Skin epidermis (tissue), 12 donors: ENCODE results near the gene STRAP.
"Not testable (repeated sequence)": the region's sequence is repeated elsewhere in the genome, so short reads cannot be mapped to it uniquely, and the experiment has no call there.

Experiments used
- H3K27ac ChIP-seq, 21 experiments: fragments of 200-600 bp; sonication (generic) in 11 of 21; one replicate each; pipeline ENCODE4 v1.5.0; 2020; ENCODE audit warnings: mild to moderate bottlenecking in 3 of 21, inconsistent platforms in 2 of 21, moderate library complexity in 2 of 21
- H3K4me3 ChIP-seq, 7 experiments: fragments of 200-600 bp; sonication (generic) in 2 of 7; one replicate each; pipeline ENCODE4 v1.5.0; 2020; ENCODE audit warnings: inconsistent platforms in 2 of 7, mild to moderate bottlenecking in 2 of 7, moderate library complexity in 1 of 7

Gene STRAP

DNA sequence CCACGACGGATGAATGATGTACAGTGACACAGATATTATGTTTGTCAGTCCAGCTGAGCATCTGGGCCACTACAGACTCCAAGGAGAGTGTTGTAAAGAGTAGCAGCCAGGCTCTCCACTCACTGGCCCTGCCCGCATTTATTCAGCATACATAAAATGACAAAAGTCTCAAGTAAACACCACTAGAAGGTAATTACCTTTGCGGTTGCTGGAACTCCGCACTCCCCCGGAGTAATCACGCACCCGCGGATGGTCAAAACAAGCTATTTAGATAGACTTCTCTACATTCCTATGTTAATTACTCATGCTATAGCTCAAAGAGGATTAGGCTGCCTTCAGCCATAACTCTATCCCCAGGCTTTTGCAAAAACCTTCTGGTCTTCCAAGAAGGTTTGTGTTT is 18.8 kb upstream of the STRAP start:
- Histone ChIP-seq H3K4me3 (no peak overlapping the region), H3K27ac (no peak overlapping the region)

DNA sequence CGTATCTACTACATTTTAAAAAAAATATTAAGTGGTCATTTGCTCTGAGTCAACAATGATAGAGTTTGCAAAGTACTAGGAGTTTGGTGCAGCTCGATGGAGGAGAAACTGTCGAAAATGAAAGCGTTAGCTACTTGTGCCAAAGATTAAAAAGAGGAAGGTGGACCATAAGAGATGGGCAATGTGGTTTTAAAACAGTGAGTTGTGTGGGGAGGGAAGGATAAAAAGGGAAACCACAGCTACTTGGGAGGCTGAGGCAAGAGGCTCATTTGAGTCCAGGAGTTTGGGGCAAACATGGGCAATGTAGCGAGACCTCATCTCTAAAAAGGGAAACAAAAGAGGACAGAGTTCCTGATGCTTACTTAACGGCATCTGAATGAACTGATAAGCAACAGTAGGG is 18.2 kb upstream of the STRAP start:
- H3K4me3 ChIP-seq: no peak overlapping the region
- H3K27ac ChIP-seq: no peak overlapping the region

DNA sequence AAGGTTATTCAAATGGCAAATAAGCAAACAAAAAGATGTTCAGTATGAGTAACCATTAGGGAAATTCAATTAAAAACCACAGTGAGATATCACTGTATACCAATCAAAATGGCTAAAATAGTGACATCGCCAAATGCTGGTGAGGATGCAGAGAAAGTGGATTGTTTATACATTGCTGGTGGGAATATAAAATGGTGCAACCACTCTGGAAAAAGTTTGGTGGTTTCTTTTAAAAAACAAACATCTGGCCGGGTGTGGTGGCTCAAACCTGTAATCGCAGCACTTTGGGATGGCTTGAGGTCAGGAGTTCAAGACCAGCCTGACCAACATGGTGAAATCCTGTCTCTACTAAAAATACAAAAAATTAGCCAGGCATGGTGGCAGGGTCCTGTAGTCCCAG is 14.0 kb upstream of the STRAP start:
- Histone ChIP-seq H3K4me3 (no peak overlapping the region), H3K27ac (no peak overlapping the region)

DNA sequence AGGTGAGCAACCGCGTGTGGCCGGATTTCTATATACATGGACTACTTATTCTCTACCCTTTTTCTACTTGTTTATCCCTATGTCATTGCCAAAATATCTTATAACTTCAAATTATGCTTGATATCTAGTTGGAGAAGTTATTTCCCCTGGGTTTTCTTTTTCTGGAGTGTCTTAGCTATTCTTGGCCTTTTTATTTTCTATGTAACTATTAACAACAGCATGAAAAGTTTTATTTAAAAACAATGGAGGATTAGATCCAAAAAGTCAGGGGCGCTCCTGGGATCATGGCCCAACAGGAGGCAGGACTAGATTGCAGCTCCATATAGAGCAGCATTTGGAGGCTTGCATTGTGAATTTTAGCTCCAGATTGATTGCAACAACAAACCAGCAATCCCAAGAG is 8.6 kb upstream of the STRAP start:
- Histone ChIP-seq H3K4me3 (no peak overlapping the region), H3K27ac (no peak overlapping the region)

DNA sequence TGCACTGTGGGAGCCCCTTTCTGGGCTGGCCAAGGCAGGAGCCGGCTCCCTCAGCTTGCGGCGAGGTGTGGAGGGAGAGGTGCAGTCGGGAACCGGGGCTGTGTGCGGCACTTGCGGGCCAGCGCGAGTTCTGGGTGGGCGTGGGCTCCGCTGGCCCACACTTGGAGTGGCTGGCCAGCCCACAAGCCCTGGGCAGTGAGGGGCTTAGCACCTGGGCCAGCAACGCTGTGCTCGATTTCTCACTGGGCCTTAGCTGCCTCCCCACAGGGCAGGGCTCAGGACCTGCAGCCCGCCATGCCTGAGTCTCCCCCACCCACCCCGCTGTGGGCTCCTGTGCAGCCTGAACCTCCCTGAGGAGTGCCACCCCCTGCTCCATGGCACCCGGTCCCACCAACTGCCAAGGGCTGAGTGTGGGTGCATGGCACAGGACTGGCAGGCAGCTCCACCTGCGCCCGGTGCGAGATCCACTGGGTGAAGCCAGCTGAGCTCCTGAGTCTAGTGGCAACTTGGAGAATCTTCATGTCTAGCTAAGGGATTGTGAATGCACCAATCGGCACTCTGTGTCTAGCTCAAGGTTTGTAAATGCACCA is 7.5 kb upstream of the STRAP start:
- not testable (repeated sequence) for H3K4me3 ChIP-seq, H3K27ac ChIP-seq

DNA sequence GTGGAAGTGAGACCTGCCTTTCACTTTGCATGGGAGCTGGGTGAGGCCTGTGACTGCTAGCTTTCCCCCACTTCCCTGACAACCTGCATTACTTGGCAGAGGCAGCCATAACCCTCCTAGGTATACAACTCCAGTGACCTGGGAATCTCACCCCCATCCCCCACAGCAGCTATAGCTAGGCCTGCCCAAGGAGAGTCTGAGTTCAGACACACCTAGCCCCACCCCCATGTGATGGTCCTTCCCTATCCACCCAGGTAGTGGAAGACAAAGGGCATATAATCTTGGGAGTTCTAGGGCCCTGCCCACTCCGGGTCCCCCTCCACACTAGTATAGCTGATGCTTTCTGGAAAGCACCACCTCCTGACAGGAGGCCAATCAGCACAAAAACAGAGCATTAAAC is 6.3 kb upstream of the STRAP start:
- H3K27ac ChIP-seq: no peak overlapping the region
- no peak overlapping the region for H3K4me3 ChIP-seq

DNA sequence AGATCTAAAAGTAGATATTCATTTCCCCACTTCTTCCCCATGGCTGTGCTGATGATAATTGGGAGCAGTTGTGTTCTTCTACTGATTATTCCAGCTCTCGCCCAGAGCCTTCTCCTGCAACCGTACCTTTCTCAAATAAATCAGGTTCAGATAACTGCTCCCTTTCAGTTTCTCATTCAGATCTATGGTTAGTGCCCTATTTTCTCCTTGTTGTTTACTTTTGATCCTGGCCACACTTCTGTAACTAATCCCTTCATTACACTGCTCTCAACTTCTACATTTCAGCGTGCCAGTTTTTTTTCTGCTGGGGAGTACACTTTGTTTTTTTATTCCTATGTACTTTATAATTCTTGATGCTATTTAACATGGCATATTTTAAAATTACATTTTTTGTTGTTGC is 2.8 kb upstream of the STRAP start:
- no peak overlapping the region for H3K4me3 ChIP-seq

DNA sequence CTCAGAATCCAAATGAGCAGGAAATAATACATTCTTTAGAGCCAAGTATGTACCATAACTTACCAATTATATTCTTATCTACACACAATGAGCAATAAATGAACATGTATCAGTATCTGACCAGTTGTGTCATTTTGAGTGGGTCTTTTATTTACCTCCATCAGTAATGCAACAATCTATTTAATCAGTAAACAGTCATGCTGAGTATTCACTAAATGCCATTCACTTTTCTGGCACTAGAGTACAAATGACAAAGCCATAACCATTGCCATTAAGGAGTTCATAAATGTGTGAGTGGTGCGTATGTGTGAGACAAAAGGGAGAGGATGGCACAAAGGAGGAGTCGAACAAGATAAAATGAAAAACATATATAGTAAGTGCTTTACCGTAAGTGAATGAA is 1.5 kb upstream of the STRAP start:
- Histone ChIP-seq H3K27ac (no peak overlapping the region), H3K4me3 (no peak overlapping the region)

More for the DNA sequence above, 2.8 kb upstream of the STRAP start:
- no peak overlapping the region for H3K27ac ChIP-seq

DNA sequence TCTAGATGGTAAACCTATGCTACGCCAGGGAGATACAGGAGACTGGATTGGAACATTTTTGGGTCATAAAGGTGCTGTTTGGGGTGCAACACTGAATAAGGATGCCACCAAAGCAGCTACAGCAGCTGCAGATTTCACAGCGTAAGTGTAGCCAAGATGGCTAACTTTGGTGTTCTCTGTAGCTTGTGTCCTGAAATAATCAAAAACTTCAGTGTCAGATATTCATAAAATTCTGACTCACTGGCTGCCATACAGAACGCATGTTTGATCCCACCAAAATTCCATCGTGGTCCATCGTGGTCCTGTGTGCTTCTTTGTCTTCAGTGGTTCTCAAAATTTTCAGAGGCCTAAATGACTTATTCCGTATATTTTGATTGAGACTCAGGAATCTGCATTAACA is 1.3 kb downstream of the STRAP start:
- Histone ChIP-seq H3K4me3 (peak overlapping the region; percentile 59 to 96 (median 73)), H3K27ac (peak overlapping the region in 11 of 21 experiments; percentile 89 to 97 (median 96))

DNA sequence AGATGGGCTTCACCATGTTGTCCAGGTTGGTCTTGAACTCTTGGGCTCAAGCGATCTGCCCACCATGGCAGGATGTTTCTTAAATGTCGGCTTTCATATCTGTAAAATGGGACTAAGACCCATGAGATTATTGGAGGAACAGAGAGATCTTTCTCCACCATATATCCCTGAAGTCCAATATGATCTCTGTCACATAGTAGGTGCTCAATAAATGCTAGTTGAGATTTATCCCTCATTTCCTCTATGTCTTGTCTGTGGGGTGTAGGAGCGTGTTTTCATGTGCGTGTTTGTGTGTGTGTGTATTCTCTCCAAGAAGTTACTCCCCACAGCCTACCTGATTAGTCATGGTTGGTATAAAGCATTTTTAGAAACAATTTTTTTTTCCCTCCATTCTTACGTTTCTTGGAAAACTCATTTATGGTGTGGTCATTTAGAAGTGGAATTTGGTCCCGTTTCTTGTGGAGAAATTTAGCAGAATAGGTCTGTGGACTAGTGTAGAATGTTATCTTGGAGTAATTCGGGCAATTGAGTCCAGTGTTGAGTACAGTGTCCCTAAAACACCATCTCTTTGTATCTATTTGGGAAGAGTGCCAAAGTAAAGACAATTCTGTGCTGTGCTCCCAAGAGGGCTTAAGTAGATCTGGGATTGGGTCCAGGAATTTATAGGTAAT is 4.3 kb downstream of the STRAP start:
- H3K4me3 ChIP-seq: no peak overlapping the region
- no peak overlapping the region for H3K27ac ChIP-seq

DNA sequence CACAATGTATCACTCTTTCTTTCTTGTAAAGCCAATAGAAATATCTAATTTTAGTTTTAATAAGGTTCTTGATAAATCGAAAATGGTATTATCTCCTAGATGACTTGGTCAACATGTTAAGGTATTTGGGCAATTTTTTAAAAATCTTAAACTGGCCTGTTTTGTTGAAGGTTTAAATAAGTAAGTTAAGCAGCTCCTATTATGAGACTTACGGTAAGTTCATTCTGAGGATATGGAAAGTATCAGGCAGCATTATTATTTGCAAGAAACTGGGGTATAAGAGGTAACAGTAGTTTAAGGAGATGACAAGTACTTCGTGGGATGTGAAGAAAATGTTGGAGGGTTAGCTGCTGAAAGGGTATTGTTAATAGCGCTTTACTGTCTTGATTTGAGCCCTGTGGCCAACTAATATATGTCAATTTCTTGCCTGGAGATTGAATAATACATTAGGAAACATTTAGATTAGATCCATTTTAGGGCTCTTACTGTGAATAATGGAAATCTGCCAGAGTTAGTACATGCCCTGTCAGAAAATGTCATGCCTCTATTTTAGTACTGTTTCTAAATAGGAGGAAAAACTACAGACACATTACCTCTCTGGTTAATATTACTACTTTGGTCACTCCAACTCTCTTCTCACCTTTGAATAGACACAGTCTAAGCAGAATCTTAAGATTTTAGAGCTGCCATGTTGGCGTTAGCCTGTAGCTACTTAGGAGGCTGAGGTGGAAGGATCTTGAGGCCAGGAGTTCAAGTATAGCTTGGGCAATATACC is 5.0 kb downstream of the STRAP start:
- no peak overlapping the region for H3K4me3 ChIP-seq
- no peak overlapping the region for H3K27ac ChIP-seq

DNA sequence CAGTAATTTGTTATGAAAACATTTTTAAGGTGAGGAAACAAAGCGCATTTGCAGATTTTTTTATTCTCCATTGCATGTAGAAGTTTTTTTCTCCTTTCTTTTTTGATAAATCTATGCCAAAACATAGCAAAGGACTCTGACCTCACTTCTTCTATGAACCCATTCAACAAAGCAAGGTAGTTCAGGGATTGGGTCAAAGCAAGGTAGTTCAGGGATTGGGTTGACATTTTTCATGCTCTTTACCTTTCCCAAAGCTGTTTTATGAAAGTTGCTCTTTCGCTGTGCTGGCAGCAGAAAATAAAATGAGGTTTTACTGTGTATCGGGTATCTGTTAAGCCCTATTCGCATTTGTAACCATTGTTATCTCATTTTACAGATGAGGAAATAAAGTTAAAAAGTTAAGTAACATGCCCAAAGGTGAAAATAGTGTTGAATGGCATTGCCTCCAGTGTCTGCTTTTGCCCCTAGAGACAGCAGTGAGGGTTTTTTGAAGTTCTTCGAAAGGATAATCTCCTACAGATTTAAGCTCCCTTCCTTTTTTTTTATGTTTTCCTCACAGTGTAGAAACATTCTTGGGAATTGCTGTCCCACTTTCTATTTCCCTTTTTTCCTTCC is 10.6 kb downstream of the STRAP start:
- H3K27ac ChIP-seq: no peak overlapping the region
- H3K4me3 ChIP-seq: no peak overlapping the region

DNA sequence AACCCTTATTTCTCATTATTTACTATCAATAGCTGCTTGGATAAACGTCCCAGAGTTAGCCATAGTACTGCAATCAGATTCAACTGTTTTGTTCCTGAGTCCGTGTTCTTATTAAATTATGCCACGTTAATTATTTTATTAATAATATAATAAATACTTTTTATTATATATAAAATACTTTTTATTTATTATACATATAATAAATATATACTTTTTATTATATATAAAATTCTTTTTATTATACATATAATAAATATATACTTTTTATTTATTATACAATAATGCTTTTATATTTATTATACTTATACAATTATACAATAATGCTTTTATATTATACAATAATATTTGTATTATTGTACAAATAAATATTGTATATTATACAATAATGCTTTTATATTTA is 11.1 kb downstream of the STRAP start:
- no peak overlapping the region for H3K27ac ChIP-seq
- no peak overlapping the region for H3K4me3 ChIP-seq

DNA sequence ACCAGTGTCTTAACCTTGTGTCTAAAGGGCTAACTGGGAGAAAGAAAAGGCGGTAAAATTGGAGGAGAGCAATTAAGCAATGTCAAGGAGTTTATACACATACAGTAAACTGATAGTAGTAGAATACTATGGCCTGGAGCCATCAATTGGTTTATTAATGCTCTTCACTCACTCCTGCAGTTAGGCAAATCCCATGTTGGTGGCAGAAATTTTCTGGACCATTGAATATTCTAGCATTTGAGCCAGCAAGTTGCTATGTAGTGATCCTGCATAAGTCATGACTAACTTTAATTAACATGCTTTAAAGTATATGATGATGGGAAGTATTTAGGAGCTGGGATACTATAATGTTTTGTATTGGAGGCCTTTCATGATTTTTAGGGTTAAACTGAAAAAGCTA is 14.7 kb downstream of the STRAP start:
- no peak overlapping the region for H3K27ac ChIP-seq

DNA sequence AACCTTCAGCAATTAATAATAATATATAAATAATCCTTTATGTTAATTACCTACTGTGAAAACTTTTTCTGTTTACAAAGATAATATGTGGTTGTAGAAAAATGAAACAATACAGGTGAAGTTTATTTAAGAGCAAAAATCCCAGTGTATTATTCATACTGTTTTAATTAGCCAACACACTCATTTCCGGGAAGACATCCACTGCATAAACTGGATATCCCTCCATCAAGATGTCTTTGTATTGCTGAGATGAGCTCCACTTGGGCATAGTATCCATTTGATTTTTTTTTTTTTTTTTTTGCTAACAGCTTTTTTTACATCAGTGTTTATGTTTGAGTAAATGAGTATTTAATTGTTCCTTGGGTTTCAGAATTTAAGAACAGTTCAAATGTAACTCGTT is 15.2 kb downstream of the STRAP start:
- H3K27ac ChIP-seq: no peak overlapping the region

More for the DNA sequence above, 14.7 kb downstream of the STRAP start:
- H3K4me3 ChIP-seq: no peak overlapping the region

DNA sequence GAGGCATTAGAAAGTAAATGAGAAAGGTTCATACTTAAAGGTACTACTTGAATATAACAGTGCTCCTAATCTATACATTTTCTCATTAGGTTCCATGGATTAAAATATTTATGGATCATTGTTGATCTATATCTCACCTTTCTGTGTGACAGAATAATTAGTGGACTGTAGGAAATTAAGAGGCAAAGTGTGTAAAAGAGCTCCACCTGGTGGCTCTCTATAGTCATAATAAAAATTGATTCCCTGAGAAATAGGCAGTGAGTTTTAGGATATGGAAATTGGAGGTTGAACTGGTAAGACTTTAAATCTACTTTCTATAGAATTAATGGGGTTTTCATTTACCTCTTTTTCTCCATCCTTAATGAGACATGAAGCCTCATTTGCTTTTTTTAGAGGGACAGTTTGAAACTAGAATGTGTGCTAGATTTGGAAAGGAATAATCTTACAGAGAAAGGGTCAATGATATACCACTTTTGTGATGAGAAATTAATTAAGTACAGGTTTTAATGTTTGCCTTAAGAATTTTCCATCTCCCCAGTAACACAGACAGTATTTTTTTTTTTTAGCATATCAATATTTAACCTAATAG is 17.2 kb downstream of the STRAP start:
- no peak overlapping the region for H3K4me3 ChIP-seq
- H3K27ac ChIP-seq: no peak overlapping the region

More for the DNA sequence above, 15.2 kb downstream of the STRAP start:
- no peak overlapping the region for H3K4me3 ChIP-seq

DNA sequence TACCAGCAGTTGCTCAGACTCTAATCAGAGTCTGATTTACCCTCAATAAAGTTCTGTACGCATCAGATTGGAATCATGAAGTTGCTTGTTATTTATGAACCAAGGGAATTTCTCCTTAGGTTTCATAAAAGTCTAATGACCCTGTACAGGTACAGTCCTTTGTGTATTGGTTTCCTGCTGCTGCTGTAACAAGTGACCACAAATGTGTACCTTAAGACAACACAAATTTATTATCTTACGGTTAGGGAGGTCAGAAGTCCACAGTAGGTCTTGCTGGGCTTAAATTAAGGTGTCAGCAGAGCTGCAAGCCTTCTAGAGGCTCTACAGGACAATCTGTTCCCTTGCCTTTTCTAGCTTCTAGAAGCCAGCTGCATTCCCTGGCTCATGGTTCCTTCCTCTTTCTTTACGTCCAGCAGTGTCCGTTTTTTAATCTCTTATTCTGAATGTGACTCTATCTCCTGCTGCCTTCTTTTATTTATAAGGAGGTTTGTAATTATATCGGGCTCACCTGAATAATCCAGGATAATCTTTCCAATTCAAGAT is 22.3 kb downstream of the STRAP start:
- H3K27ac ChIP-seq: no peak overlapping the region
- no peak overlapping the region for H3K4me3 ChIP-seq

DNA sequence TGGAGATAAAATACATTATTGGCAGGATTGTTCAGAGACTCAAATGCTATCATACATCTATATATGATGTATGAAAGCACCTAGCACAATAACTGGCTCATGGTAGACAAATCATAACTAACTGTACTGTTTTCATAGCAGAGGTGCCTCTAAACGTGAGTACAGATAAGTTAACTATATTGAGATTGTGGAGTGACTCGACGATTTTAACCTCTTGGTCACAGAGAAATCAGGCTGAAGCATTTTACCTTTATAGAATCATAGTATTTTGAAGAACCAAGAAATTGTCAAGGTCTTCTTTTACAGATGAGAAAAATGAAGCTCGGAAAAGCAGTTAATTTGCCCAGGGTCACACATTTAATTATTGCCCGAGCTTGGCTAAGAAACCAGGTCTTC is 28.3 kb downstream of the STRAP start:
- Histone ChIP-seq H3K4me3 (peak overlapping the region in 5 of 7 experiments; percentile 54 to 83 (median 69)), H3K27ac (peak overlapping the region in 17 of 21 experiments; percentile 91 to 98 (median 95))

DNA sequence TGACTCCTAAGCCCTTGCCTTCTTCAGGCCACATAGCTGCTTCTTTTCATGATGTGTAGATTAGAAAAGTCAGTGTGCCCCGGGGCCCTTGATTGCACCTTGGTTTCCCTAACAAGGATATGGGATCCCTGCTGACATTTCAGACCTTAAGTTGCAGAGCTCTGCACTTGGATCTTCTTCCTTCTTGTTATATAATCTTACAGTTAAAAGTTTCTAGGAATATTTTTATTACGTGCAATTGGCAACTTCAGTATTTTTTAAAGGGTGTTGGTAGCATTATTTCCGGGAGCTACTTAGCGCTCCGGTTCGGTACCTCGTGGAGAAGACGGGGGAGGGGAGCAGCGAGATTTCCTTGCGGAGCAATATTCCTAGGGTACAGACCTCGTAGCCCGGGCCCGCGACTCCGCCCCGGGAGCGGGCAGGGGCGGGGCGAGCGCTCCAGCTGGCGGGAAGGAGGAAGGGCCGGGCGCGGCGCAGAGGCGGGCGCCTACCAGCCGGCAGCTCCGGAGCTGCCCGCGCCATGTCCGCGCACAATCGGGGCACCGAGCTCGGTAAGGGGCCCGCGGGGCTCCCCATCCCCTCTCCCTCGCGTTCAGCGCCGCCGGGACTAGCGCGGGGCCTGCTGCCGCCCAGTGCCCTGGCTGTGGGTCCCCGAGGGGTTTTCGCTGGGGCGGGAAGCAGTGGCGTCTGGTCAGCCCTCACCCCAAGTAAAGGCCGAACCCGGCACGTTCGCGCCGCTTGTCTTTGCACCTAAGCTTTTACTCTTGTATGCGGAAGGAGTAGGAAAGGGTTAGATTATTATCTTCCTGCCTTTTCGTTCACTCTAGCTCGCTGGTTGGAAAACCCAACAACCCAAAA is 28.9 kb downstream of the STRAP start, which contains the start of gene DERA:
TSS of gene DERA (plus strand) at position 469 of the 858 bp plus-strand sequence. CDS start at position 521, 52 bp downstream.
- H3K4me3 ChIP-seq: peak within 1 kb of the TSS; percentile 54 to 83 (median 69)
- H3K27ac ChIP-seq: peak within 1 kb of the TSS; percentile 90 to 98 (median 95)
